GM19452 (cell line): Measurements from ENCODE around the gene ARHGEF17.
A peak's percentile ranks its signal among the peaks of the same experiment; 100 is the strongest.
"Not testable (repeated sequence)": the region's sequence is repeated elsewhere in the genome, so short reads cannot be mapped to it uniquely, and the experiment has no call there.

Experiments
- ATAC-seq: cut with Tn5 transposase; IDR thresholded peaks from one replicate; pipeline ENCODE4 v1.9.1; 2021; ENCODE audit not compliant: unreplicated experiment

ARHGEF17 gene

GRCh38 chr11:73271936-73272679 lies 36.0 kb upstream of the ARHGEF17 start, which contains the start of gene P2RY6:
TSS of gene P2RY6 (plus strand) at chr11:73272338. CDS start at chr11:73296519, 24,181 bp downstream.
- no peak for ATAC-seq

- ATAC-seq = no peak
Measured at GRCh38 chr11:73272680-73273038, 35.4 kb upstream of the ARHGEF17 start.

- no peak for ATAC-seq
Measured at GRCh38 chr11:73273222-73273895, 34.7 kb upstream of the ARHGEF17 start.

DNA sequence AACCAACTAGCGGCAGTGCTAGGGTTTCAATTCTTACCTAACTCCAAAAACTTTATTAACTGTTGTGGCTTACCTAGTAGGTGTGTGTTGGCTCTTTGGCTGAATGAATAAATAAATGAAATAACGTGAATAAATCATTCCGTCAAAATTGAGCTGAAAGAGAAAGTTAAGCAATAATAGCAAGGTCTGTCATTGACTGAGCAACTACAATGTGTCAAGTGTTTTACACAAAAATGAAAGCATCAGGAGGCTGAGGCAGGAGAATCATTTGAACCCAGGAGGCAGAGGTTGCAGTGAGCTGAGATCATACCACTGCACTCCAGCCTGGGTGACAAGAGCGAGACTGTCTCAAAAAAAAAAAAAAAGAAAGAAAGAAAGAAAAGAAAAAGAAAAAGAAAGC lies 33.9 kb upstream of the ARHGEF17 start:
- not testable (repeated sequence) for ATAC-seq

- no peak for ATAC-seq
Measured at GRCh38 chr11:73274722-73275380, 33.2 kb upstream of the ARHGEF17 start.

GRCh38 chr11:73275381-73275750 lies 32.7 kb upstream of the ARHGEF17 start:
- no peak for ATAC-seq

GRCh38 chr11:73277467-73277866 lies 30.6 kb upstream of the ARHGEF17 start:
- ATAC-seq = no peak

DNA sequence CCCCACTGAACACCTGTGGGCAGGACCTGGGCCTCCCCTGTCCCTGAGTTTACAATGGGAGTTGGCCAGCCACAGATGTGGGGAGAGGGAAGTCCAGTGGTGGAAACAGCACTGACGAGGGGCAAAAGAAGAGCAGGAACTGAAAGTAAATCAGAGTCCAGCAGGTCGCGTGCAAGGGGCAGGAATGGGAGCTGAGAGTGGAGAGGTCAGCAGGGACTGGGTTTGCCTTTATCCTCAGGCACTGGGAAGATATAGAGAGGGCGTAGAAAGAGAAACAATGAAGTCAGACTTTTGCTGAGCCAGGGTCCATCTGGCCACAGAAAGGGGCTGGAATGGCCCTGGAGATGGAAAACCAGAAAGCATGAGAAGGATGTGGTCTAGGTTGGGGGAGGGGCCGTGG lies 27.4 kb upstream of the ARHGEF17 start:
- ATAC-seq = no peak

GRCh38 chr11:73281201-73281741 lies 26.8 kb upstream of the ARHGEF17 start:
- no peak for ATAC-seq

DNA sequence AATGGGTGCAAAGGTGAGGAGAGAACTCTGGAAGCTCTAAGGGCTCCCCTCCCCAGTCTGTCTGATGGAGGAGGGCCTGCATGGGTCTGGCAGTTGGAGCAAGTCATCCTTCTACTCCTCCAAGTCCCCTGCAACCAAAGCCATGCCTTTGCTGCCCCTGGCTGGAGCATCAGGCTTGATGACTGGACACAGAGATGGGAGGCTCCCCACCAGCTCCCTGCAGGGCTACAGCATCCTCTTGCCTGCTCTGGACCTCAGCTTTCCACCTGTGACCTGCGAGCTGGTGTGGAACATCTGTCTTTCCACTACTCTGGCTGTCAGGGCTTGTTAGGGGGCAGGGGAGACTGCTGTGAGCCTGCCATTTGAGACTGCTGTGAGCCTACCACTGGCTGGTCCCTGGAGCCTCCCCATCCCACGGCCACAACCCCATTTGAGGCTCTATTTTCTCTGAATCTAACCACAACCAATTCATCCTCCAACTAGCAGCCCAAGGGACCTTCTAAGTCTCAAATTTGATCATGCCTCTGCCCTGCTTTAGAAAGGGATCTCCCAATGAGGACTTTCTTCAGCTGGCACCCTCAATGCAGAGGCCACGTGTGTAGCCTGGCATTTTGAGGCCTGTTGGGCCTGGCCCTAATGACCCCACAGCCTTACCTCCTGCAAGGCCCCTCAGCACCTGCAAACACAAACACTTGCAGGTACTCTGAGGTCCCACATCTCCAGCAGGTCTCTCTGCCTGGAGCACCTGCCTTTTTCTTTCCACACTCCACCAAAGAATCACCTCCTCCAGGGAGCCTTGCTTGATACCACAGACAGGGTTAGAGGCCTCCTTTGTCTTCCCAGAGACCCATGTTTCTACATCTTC lies 26.0 kb upstream of the ARHGEF17 start:
- no peak for ATAC-seq

DNA sequence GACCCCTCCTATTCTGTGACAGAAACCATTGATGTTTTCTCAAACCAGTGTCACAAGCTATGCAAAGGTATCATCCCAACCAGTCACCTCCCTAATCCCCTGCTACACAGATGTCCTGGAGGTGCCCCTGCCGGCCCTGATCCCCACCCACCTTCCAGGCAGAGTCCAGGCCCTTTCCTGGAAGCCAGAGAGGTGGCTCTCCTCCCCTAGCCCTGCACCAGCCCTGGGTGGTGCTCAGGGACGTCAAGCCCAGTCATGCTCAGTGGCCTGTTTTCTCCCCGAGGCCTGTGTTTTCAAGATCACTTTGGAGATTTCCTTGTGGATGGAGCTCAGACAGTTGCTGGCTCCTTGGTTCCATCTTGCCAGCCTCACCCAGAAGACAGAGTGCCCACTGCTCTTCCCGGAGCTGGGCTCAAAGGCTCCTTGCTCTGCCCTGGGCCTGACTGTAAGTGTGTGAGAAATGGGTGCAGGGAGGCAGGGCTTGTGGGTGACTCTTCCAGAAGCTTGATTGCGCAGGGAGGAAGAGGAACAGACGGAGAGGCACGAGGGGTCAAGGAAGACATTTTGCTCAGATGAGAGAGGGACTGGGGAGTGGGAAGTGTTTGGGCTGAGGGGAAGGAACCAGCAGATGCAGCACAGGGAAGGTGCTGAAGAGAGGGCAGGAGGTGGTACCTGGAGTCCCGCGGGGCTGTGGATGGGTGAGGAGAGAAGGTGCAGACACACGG lies 24.6 kb upstream of the ARHGEF17 start:
- ATAC-seq = no peak

GRCh38 chr11:73284106-73284505 lies 24.0 kb upstream of the ARHGEF17 start:
- no peak for ATAC-seq

DNA sequence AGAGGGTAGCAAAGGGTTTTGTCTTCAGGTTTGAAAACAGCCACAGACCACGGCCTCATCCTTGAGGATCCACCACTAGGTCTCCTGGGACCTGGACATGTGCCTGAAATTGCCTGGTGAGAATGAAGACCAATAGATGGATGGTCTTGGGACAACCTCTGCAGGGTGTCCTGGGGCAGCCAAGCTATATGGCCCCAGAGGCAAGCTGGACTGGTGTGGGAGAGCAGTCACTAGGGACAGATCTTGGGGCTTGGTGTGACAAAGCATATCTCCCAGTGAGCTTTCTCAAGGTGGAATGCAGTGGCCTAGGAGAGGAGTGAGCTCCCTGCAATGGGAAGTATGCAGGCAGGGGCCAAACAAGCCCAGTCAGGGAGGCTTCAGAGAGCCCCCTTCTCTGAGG lies 22.4 kb upstream of the ARHGEF17 start:
- no peak for ATAC-seq

- no peak for ATAC-seq
Measured at GRCh38 chr11:73286240-73286810, 21.8 kb upstream of the ARHGEF17 start.

DNA sequence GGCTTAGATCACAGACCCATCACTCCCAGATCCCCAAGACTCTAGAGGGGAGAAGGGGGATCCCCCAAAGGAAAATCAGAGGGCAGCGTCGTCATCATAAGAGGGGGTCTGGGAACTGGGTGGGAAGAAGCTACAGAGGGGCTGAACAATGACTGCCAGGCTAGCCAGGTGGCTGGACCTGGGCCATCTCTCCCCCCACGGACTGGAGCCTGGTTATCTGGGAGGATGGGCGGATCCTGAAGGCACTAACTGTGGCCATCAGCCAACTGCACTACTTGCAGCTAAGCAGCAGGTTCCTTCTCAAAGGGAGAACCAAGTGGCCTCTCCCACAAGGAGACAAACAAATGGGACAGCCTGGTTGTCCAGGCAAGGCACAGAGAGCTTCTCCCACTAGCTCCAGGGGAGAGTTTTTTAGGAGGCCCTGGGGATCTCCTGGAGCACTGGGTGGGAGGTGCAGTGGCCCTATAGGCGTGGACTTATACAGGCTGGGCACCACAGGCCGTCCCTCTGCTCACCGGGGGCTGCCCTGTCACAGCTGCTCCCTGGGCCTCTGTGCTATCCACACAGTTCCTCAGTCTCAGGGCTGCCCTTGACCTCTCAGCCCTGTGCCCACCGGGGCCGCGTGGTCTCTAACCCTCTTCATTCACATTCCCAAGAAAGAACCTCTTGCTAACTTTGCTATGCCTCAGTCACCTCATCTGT lies 20.5 kb upstream of the ARHGEF17 start:
- ATAC-seq = no peak

GRCh38 chr11:73288192-73288872 lies 19.7 kb upstream of the ARHGEF17 start:
- peak; percentile 4 for ATAC-seq

- ATAC-seq = peak; percentile 68
Measured at GRCh38 chr11:73288873-73289707, 19.0 kb upstream of the ARHGEF17 start.

DNA sequence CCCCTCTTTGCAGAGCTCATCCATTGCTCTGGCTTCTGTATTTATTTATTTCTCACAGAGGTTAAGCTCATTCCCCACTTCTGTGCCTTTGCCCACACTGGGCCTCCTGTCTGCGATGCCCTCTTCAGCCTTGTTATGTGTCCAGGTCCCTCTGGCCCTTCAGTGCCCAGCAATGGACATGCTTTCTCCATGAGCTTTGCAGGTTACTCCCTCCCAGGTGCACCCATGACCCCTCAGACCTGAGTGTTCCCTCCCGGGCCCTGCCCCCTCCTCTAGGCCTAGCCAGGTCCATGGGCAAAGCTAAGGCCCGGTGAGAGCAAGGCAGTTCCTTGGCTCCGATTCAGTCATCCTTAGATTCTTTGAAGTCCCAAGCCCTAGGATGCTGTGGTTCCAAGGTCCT lies 17.5 kb upstream of the ARHGEF17 start:
- no peak for ATAC-seq
